K562 (cell line): ENCODE measurements around the gene ZNF335. TPM values are rescaled to one million over a fixed set of nuclear protein-coding genes. Genes with fewer than 3 reads are reported as not detected.
A peak's percentile ranks its signal among the peaks of the same experiment; 100 is the strongest.

Experiments used
- ATAC-seq: fragments of 200-7000 bp; cut with Tn5 transposase; 3 replicates; pipeline ENCODE4 v1.9.1; 2020; ENCODE audit warnings: moderate library complexity
- BruUV-seq: library from RNA; stranded (reverse); fragments of 400-500 nt; replicated peaks from 2 replicates; lab custom pipeline; 2021; lab: Mats Ljungman, UMichigan
- CTCF ChIA-PET: fragments of 300-600 bp; formaldehyde crosslinking; extraction: SDS; loops from one replicate; lab custom pipeline; 2021; ENCODE audit warnings: low intra/inter-chr PET ratio; lab: Yijun Ruan, JAX
- POLR2A ChIA-PET: fragments of 300-600, 350-650 bp; sonication (Branson Sonifier 250); formaldehyde crosslinking; extraction: SDS; loops from one replicate; lab custom pipeline; 2021; ENCODE audit warnings: antibody characterized with exemption, inconsistent platforms; lab: Yijun Ruan, JAX
- DNase-seq, 4 experiments: peaks; one replicate each; pipeline versions ENCODE4 v3.0.0 to v3.0.0-alpha.2; 2011 to 2018; ENCODE audit warnings: low spot score in 3 of 4, mixed read lengths in 3 of 4; ENCODE audit errors: extremely low read depth in 1 of 4
- FAIRE-seq: peaks from 2 replicates; lab custom pipeline; 2011; peaks lifted over from hg19 to GRCh38; lab: Jason Lieb, UNC
- H2AFZ ChIP-seq: 2 replicates; pipeline ENCODE4 v1.6.0; 2011; ENCODE audit warnings: low read depth, low read length, control low read depth, inconsistent platforms
- H3K27ac ChIP-seq: fragments of 200-600 bp; 3 replicates; pipeline ENCODE4 v1.8.0; 2011; ENCODE audit warnings: low read depth, mild to moderate bottlenecking, control low read depth, inconsistent platforms, low read length, moderate library complexity, mixed read lengths; ENCODE audit errors: extremely low read depth
- H3K27me3 ChIP-seq, 2 experiments: fragments of 300-600 bp in 1 of 2; 2 replicates in 1 of 2; 3 replicates in 1 of 2; pipeline versions ENCODE4 v1.6.0 to v1.8.0; 2011; ENCODE audit warnings: inconsistent platforms in 2 of 2, low read length in 2 of 2, mild to moderate bottlenecking in 1 of 2, mixed read lengths in 1 of 2, moderate library complexity in 1 of 2; ENCODE audit not compliant: control insufficient read depth in 2 of 2, insufficient read depth in 2 of 2
- H3K36me3 ChIP-seq: fragments of 300-600 bp; 3 replicates; pipeline ENCODE4 v1.8.0; 2011; ENCODE audit warnings: mild to moderate bottlenecking, low read length, inconsistent platforms; ENCODE audit not compliant: control insufficient read depth, insufficient read depth
- H3K4me1 ChIP-seq, 2 experiments: fragments of 200-600 bp in 1 of 2; replicated peaks in 1 of 2; 2 replicates in 1 of 2; 3 replicates in 1 of 2; pipeline versions ENCODE4 v1.5.1 to v1.8.0; 2011; ENCODE audit warnings: inconsistent platforms in 2 of 2, low read length in 2 of 2, mild to moderate bottlenecking in 1 of 2, mixed read lengths in 1 of 2, moderate library complexity in 1 of 2; ENCODE audit not compliant: control insufficient read depth in 2 of 2, insufficient read depth in 2 of 2
- H3K4me2 ChIP-seq: 2 replicates; pipeline ENCODE4 v1.6.1; 2011; ENCODE audit warnings: low read length, control low read depth, inconsistent platforms, mixed read lengths; ENCODE audit not compliant: insufficient read depth
- H3K4me3 ChIP-seq: fragments of 200-600 bp; sonication (generic), shearing (Covaris generic); 2 replicates; pipeline ENCODE4 v1.5.1; 2016; ENCODE audit warnings: control low read depth, inconsistent platforms
- H3K79me2 ChIP-seq: fragments of 200-600 bp; 3 replicates; pipeline ENCODE4 v1.8.0; 2011; ENCODE audit warnings: low read length, inconsistent platforms; ENCODE audit not compliant: control insufficient read depth, insufficient read depth
- H3K9ac ChIP-seq, 2 experiments: 2 replicates each; pipeline versions ENCODE4 v1.6.0 to v1.6.1; 2011; ENCODE audit warnings: low read depth in 2 of 2, low read length in 2 of 2, control low read depth in 1 of 2, inconsistent platforms in 1 of 2, mild to moderate bottlenecking in 1 of 2, mixed read lengths in 1 of 2; ENCODE audit not compliant: insufficient read depth in 1 of 2
- H3K9me1 ChIP-seq: one replicate; pipeline ENCODE4 v1.6.0; 2011; ENCODE audit warnings: inconsistent platforms, mild to moderate bottlenecking, low read length, moderate library complexity; ENCODE audit not compliant: control insufficient read depth, insufficient read depth
- H3K9me3 ChIP-seq: replicated peaks from 2 replicates; pipeline ENCODE4 v1.5.1; 2011; ENCODE audit warnings: low read depth, low read length, inconsistent platforms; ENCODE audit not compliant: control insufficient read depth, insufficient read depth
- H4K20me1 ChIP-seq: replicated peaks from 2 replicates; pipeline ENCODE4 v1.6.1; 2011; ENCODE audit warnings: low read length, inconsistent platforms, mixed read lengths; ENCODE audit not compliant: control insufficient read depth, insufficient read depth
- ARID2 ChIP-seq: fragments of 450-650 bp; IDR thresholded peaks from 2 replicates; pipeline ENCODE4 v1.6.1; 2017; ENCODE audit warnings: antibody characterized with exemption, mild to moderate bottlenecking
- CC2D1A ChIP-seq: fragments of 450-650 bp; IDR thresholded peaks from 2 replicates; pipeline ENCODE4 v1.6.1; 2017; ENCODE audit warnings: mild to moderate bottlenecking
- MTA2 ChIP-seq: fragments of 450-650 bp; IDR thresholded peaks from 2 replicates; pipeline ENCODE4 v1.6.1; 2016; ENCODE audit warnings: low read depth
- RB1 ChIP-seq: fragments of 450-650 bp; IDR thresholded peaks from 2 replicates; pipeline ENCODE4 v1.6.1; 2017; ENCODE audit warnings: low read depth, mild to moderate bottlenecking
- WGBS: fragments of 100-300 bp; shearing (Covaris generic); methylation state at CpG from one replicate; pipeline ENCODE4 v1.1.6; 2016; ENCODE audit warnings: low coverage, mixed read lengths; ENCODE audit not compliant: insufficient coverage; ENCODE audit errors: missing lambda C conversion rate; 5-methylcytosine and 5-hydroxymethylcytosine counted together
- in situ Hi-C: fragments of 300-500 bp; cut with MboI; formaldehyde crosslinking; loops from 4 replicates; pipeline ENCODE4 v1.15.0; 2018; ENCODE audit warnings: inconsistent platforms, mixed read lengths
- intact Hi-C: fragments of 100-400 bp; cut with micrococcal nuclease; formaldehyde crosslinking; loops from 2 replicates; pipeline ENCODE4 v1.14.2; 2022
- polyA plus RNA-seq, 8 experiments: library from polyadenylated mRNA; depleted of rRNA in 4 of 8; stranded (reverse) in 5 of 8; unstranded in 3 of 8; fragments of >200 nt; fragmentation: Nextera tagmentation in 2 of 8; fragmentation: Illumina TruSeq in 1 of 8; extraction: Ambion mirVana in 2 of 8; extraction: Trizol in 1 of 8; gene quantifications; 2 replicates each; pipeline versions ENCODE4 v1.2.1 to v1.2.3, GENCODE V29; 2011 to 2014; ENCODE audit warnings: inconsistent platforms in 1 of 8, missing spikeins in 1 of 8
- total RNA-seq, 7 experiments: library from RNA; depleted of rRNA in 6 of 7; stranded (reverse); fragments of >200 nt in 6 of 7; fragmentation: Illumina TruSeq in 2 of 7; extraction: Trizol in 2 of 7; gene quantifications; 2 replicates each; pipeline versions ENCODE4 v1.2.1 to v1.2.3, GENCODE V29; 2011 to 2021; ENCODE audit warnings: low replicate concordance in 1 of 7
- TF ChIP-seq, protein P1 (sequence below): fragments of 250-450 bp; sonication (Bioruptor Pico); IDR thresholded peaks from 2 replicates; pipeline ENCODE4 v1.8.0; 2022; ENCODE audit warnings: moderate library complexity, mild to moderate bottlenecking, inconsistent platforms
- TF ChIP-seq, protein P2 (sequence below): fragments of 450-650 bp; formaldehyde crosslinking; IDR thresholded peaks from 2 replicates; pipeline ENCODE4 v1.4.0; 2022; ENCODE audit warnings: mild to moderate bottlenecking, moderate library complexity
- TF ChIP-seq, protein P3 (sequence below): fragments of 250-450 bp; sonication (Bioruptor Pico); IDR thresholded peaks from 2 replicates; pipeline ENCODE4 v1.9.0; 2021; ENCODE audit warnings: mild to moderate bottlenecking, inconsistent platforms
- TF ChIP-seq, protein P4 (sequence below): fragments of 200-800 bp; sonication (Bioruptor generic); IDR thresholded peaks from 2 replicates; pipeline ENCODE4 v1.6.1; 2016; ENCODE audit warnings: missing genetic modification characterization, missing compliant biosample characterization

The ZNF335 gene
- total and polyA plus RNA-seq, 9 of the 15 experiments (the other 6 are each of a cell fraction or from before 2014, with no cell fraction given), result 0.39 to 16.0 (median 7.6) TPM

DNA sequence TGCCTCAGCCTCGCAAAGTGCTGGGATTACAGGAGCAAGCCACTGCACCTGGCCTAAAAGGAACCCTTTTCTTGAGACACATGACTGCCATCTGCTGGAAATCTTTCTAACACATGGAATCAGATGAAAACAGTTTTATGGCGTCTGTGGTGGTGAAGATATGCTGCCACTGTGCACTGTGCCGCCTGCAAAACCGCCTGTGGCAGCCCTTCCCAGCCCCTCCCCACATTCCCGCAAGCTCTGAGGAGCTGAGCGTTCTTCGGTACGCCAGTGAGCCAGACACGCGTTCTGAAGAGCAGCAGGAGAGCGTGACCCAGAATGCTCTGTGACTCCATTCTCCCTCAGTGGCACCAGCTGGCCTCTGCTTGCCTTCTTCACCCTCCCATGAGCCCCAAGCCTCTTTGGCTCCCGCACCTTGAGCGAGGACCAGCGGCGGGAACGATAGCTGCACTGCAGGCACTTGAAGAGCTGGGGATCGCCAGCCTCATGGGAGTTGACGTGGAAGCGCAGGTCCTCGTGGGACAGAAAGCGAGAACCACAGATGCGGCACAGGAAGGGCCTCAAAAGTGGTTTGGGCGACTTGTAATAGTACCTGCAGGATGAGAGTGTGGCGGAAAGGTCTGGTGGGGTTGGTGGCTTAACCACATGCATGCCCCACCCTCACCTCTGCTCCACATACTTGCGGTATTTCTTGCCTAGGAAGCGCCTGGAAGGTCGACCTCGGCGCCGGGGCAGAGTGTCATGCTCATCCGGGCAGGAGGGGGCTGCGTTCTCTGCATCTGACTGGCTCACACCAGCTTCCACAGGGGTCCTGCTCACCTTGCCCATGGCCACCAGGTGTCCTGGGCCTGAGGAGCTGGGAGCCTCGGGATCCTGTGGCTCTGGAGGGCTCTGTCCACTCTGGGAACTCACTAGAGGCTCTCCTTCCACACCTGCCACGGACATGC, 8.7 kb downstream of the ZNF335 start:
- peaks cover 0 to 16% of the 10 kb centered on the region in 2 experiments; a peak in 2 of 5 replicates for H3K4me1 ChIP-seq
- H3K27me3 ChIP-seq, result no peaks in the 10 kb centered on the region
- no peak overlapping the region for H3K27ac ChIP-seq
- H3K9me3 ChIP-seq, result no peaks in the 10 kb centered on the region
- no peak overlapping the region for H2AFZ ChIP-seq
- ATAC-seq, result peak; percentile 86
- H3K9me1 ChIP-seq, result no peaks in the 10 kb centered on the region
- BruUV-seq, result no TSS peak
- intact Hi-C loops, result loop anchor here (1.0 to 5.0 kb wide), 2 partner anchors 71 to 164 kb away; partner anchors contain the start of genes CTSA and NEURL2
- no peak overlapping the region for H3K4me2 ChIP-seq
- DNase-seq, result peak in 3 of 4 experiments; percentile 15 to 64 (median 33)
- FAIRE-seq, result peak; percentile 89
- WGBS, result 81% methylated on average over 34 of the region's 34 CpGs
- in situ Hi-C loops, result loop anchor here (5.0 kb wide), 1 partner anchor 166 kb away; no protein-coding TSS in a partner anchor
- ChIA-PET POLR2A (interaction anchor here (0.8 to 3.0 kb wide), 4 partner anchors 7 to 164 kb away, joined by 3 to 13 read pairs (median 3); no protein-coding TSS in a partner anchor), CTCF (interaction anchor here (1.1 to 2.8 kb wide), 4 partner anchors 30 to 165 kb away, joined by 3 to 13 read pairs (median 8); no protein-coding TSS in a partner anchor)
- H3K9ac ChIP-seq, result peak overlapping the region in 1 of 2 experiments; percentile 30; a peak in 1 of 4 replicates
- no peaks in the 10 kb centered on the region for H3K79me2 ChIP-seq
- peaks cover 6% of the 10 kb centered on the region; the same call in 1 of the 2 replicates for H4K20me1 ChIP-seq
- no peak overlapping the region for H3K4me3 ChIP-seq
- H3K36me3 ChIP-seq, result peaks cover 84% of the 10 kb centered on the region; the same call in 2 of the 3 replicates
- TF ChIP-seq RB1 (peak; percentile 21; the same call in 1 of the 2 replicates), CC2D1A (no peak), ARID2 (peak; percentile 15; the same call in 1 of the 2 replicates), MTA2 (no peak)
- TF ChIP-seq, protein P1, sequence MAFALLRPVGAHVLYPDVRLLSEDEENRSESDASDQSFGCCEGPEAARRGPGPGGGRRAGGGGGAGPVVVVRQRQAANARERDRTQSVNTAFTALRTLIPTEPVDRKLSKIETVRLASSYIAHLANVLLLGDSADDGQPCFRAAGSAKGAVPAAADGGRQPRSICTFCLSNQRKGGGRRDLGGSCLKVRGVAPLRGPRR (CRISPR knock-in tag), result no peak
- TF ChIP-seq, protein P2, sequence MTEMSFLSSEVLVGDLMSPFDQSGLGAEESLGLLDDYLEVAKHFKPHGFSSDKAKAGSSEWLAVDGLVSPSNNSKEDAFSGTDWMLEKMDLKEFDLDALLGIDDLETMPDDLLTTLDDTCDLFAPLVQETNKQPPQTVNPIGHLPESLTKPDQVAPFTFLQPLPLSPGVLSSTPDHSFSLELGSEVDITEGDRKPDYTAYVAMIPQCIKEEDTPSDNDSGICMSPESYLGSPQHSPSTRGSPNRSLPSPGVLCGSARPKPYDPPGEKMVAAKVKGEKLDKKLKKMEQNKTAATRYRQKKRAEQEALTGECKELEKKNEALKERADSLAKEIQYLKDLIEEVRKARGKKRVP (CRISPR knock-in tag), result no peak
- TF ChIP-seq, protein P3, sequence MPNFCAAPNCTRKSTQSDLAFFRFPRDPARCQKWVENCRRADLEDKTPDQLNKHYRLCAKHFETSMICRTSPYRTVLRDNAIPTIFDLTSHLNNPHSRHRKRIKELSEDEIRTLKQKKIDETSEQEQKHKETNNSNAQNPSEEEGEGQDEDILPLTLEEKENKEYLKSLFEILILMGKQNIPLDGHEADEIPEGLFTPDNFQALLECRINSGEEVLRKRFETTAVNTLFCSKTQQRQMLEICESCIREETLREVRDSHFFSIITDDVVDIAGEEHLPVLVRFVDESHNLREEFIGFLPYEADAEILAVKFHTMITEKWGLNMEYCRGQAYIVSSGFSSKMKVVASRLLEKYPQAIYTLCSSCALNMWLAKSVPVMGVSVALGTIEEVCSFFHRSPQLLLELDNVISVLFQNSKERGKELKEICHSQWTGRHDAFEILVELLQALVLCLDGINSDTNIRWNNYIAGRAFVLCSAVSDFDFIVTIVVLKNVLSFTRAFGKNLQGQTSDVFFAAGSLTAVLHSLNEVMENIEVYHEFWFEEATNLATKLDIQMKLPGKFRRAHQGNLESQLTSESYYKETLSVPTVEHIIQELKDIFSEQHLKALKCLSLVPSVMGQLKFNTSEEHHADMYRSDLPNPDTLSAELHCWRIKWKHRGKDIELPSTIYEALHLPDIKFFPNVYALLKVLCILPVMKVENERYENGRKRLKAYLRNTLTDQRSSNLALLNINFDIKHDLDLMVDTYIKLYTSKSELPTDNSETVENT (CRISPR knock-in tag), result no peak
- TF ChIP-seq, protein P4, sequence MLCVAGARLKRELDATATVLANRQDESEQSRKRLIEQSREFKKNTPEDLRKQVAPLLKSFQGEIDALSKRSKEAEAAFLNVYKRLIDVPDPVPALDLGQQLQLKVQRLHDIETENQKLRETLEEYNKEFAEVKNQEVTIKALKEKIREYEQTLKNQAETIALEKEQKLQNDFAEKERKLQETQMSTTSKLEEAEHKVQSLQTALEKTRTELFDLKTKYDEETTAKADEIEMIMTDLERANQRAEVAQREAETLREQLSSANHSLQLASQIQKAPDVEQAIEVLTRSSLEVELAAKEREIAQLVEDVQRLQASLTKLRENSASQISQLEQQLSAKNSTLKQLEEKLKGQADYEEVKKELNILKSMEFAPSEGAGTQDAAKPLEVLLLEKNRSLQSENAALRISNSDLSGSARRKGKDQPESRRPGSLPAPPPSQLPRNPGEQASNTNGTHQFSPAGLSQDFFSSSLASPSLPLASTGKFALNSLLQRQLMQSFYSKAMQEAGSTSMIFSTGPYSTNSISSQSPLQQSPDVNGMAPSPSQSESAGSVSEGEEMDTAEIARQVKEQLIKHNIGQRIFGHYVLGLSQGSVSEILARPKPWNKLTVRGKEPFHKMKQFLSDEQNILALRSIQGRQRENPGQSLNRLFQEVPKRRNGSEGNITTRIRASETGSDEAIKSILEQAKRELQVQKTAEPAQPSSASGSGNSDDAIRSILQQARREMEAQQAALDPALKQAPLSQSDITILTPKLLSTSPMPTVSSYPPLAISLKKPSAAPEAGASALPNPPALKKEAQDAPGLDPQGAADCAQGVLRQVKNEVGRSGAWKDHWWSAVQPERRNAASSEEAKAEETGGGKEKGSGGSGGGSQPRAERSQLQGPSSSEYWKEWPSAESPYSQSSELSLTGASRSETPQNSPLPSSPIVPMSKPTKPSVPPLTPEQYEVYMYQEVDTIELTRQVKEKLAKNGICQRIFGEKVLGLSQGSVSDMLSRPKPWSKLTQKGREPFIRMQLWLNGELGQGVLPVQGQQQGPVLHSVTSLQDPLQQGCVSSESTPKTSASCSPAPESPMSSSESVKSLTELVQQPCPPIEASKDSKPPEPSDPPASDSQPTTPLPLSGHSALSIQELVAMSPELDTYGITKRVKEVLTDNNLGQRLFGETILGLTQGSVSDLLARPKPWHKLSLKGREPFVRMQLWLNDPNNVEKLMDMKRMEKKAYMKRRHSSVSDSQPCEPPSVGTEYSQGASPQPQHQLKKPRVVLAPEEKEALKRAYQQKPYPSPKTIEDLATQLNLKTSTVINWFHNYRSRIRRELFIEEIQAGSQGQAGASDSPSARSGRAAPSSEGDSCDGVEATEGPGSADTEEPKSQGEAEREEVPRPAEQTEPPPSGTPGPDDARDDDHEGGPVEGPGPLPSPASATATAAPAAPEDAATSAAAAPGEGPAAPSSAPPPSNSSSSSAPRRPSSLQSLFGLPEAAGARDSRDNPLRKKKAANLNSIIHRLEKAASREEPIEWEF (CRISPR knock-in tag), result no peak
